NT2/D1 (cell line): ENCODE results near the gene OR1J2.

Experiments used
- SUZ12 ChIP-seq: IDR thresholded peaks from 2 replicates; pipeline ENCODE4 v1.6.1; 2011; ENCODE audit not compliant: insufficient read length, insufficient read depth; ENCODE audit errors: extremely low read depth
- YY1 ChIP-seq: IDR thresholded peaks from 2 replicates; pipeline ENCODE4 v1.6.1; 2011; ENCODE audit not compliant: insufficient read length, insufficient read depth
- ZNF274 ChIP-seq: IDR thresholded peaks from 2 replicates; pipeline ENCODE4 v1.6.1; 2011; ENCODE audit warnings: mild to moderate bottlenecking, low read depth, low read length

DNA sequence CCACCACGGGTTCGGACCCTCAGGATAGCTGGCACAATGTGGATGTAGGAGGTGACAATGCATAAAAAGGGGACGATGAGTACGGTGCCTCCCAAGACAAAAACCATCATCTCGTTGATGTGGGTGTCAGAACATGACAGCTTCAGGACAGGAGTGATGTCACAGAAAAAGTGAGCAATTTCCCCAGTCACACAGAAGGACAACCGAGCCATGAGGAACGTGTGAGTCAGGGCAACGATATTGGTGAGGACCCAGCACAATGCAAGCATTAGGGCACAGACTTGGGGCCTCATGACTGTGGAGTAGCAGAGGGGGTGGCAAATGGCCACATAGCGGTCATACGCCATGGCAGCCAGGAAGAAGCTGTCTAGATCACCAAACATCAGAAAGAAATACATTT, 16.0 kb downstream of the OR1J2 start:
- TF ChIP-seq ZNF274 (no peak), YY1 (no peak), SUZ12 (no peak)
